Transverse colon (tissue), 4 donors: ENCODE data around the gene SART1. TPM values are rescaled to one million over a fixed set of nuclear protein-coding genes. Genes with fewer than 3 reads are reported as not detected.
"Not testable (repeated sequence)": the region's sequence is repeated elsewhere in the genome, so short reads cannot be mapped to it uniquely, and the experiment has no call there.

Experiments
- DNase-seq: peaks from one replicate; pipeline ENCODE4 v3.0.0-alpha.2; 2019
- H3K27ac ChIP-seq, 4 donors: fragments of 200-600 bp; sonication (generic); 2 replicates each; pipeline ENCODE4 v1.5.1; 2016 to 2018; ENCODE audit warnings: inconsistent platforms in 4 of 4
- H3K27me3 ChIP-seq: fragments of 200-600 bp; sonication (generic); 2 replicates; pipeline ENCODE4 v1.5.1; 2017; ENCODE audit warnings: inconsistent platforms
- H3K36me3 ChIP-seq, 4 donors: fragments of 200-600 bp; sonication (generic); 2 replicates each; pipeline ENCODE4 v1.5.1; 2017 to 2019; ENCODE audit warnings: inconsistent platforms in 4 of 4
- H3K4me1 ChIP-seq, 4 donors: fragments of 200-600 bp; sonication (generic); 2 replicates each; pipeline ENCODE4 v1.5.1; 2017 to 2020; ENCODE audit warnings: inconsistent platforms in 4 of 4
- H3K4me3 ChIP-seq, 4 donors: fragments of 200-600 bp; sonication (generic); 1 replicate in 1 of 4; 2 replicates in 3 of 4; pipeline versions ENCODE4 v1.5.1 to v1.6.1; 2017 to 2019; ENCODE audit warnings: inconsistent platforms in 4 of 4
- H3K9me3 ChIP-seq, 2 donors: fragments of 200-600 bp; sonication (generic); 2 replicates each; pipeline ENCODE4 v1.5.1; 2017 to 2019; ENCODE audit warnings: inconsistent platforms in 2 of 2
- CTCF ChIP-seq, 5 experiments: fragments of 200-600 bp in 3 of 5; fragments of 450-650 bp in 2 of 5; sonication (generic) in 3 of 5; IDR thresholded peaks; 1 replicate in 2 of 5; 2 replicates in 3 of 5; pipeline ENCODE4 v1.5.1; 2016 to 2017; ENCODE audit warnings: antibody characterized with exemption in 5 of 5, inconsistent platforms in 3 of 5, mild to moderate bottlenecking in 2 of 5, moderate library complexity in 1 of 5
- EP300 ChIP-seq: sonication (generic); formaldehyde crosslinking; IDR thresholded peaks from one replicate; pipeline ENCODE4 v1.6.1; 2017; ENCODE audit warnings: antibody characterized with exemption, low read depth
- POLR2A ChIP-seq: fragments of 450-650 bp; IDR thresholded peaks from one replicate; pipeline ENCODE4 v1.6.1; 2016; ENCODE audit warnings: antibody characterized with exemption, mild to moderate bottlenecking, moderate library complexity
- POLR2AphosphoS5 ChIP-seq, 3 donors: sonication (generic); formaldehyde crosslinking; IDR thresholded peaks; one replicate each; pipeline ENCODE4 v1.6.1; 2016; ENCODE audit warnings: antibody characterized with exemption in 3 of 3
- WGBS, 2 donors: methylation state at CpG; one replicate each; pipeline ENCODE4 v1.1.5; 2018; ENCODE audit warnings: low coverage in 1 of 2; 5-methylcytosine and 5-hydroxymethylcytosine counted together
- in situ Hi-C, 4 donors: fragments of 200-750 bp; cut with MboI; loops; one replicate each; pipeline versions ENCODE4 v1.15.0 to v1.15.1; 2017; ENCODE audit warnings: low sequenced_read_pairs in 3 of 4, low pct_ligation_motif_present in 1 of 4, low pct_unique_long_range_greater_than_20kb in 1 of 4
- intact Hi-C: fragments of 100-400 bp; cut with DNase I; formaldehyde crosslinking; loops from one replicate; pipeline ENCODE4 v1.15.1; 2023; ENCODE audit warnings: low total_unique reads
- total RNA-seq, 4 donors: library from RNA; depleted of rRNA; stranded (reverse); fragments of >200 nt; gene quantifications; one replicate each; pipeline ENCODE4 v1.1.0, GENCODE V29; 2016

The SART1 gene
- total RNA-seq, 4 donors from 2014 or later: 31.8 to 76.3 (median 34.3) TPM

- H3K4me3 ChIP-seq: no peak overlapping the region
- H3K4me1 ChIP-seq: peaks cover under 1 to 8% (median 6%) of the 10 kb centered on the region in 4 donors
- no peak overlapping the region for H3K27ac ChIP-seq
- H3K9me3 ChIP-seq: no peaks in the 10 kb centered on the region
- in situ Hi-C loops: no loop called here
- no peak for TF ChIP-seq CTCF (IDR thresholded peaks at IDR 0.05)
- 61% methylated on average over 10 of the region's 10 CpGs; no CpG with 5 or more reads in 1 of the 2 donors for WGBS, 2 donors
- H3K36me3 ChIP-seq: no peaks in the 10 kb centered on the region
- peaks cover 34% of the 10 kb centered on the region for H3K27me3 ChIP-seq
- intact Hi-C loops: no loop called here
- DNase-seq: no peak
These were observed 47.1 kb downstream of the SART1 start for GRCh38 chr11:66008468-66009101.

- DNase-seq, H3K4me3 ChIP-seq, intact Hi-C loops, H3K27ac ChIP-seq, H3K36me3 ChIP-seq, in situ Hi-C loops, H3K4me1 ChIP-seq, H3K9me3 ChIP-seq: not testable (repeated sequence)
- H3K27me3 ChIP-seq: peaks cover 39% of the 10 kb centered on the region
- 67% methylated on average over 4 of the region's 4 CpGs; no CpG with 5 or more reads in 1 of the 2 donors for WGBS, 2 donors
These were observed 48.5 kb downstream of the SART1 start for GRCh38 chr11:66010036-66010435.

GRCh38 chr11:66011239-66011784 lies 49.8 kb downstream of the SART1 start:
- TF ChIP-seq POLR2AphosphoS5 (IDR thresholded peaks at IDR 0.05) (no peak), POLR2A (no peak), EP300 (no peak), CTCF (IDR thresholded peaks at IDR 0.05) (no peak)
- H3K9me3 ChIP-seq: no peaks in the 10 kb centered on the region
- 53 to 57% methylated on average over 3 to 11 of the region's 14 CpGs for WGBS, 2 donors
- in situ Hi-C loops (no loop called here), intact Hi-C loops (no loop called here)
- peaks cover 0 to 7% (median 6%) of the 10 kb centered on the region in 4 donors for H3K4me1 ChIP-seq
- no peaks in the 10 kb centered on the region for H3K36me3 ChIP-seq
- no peak for DNase-seq
- no peak overlapping the region for H3K27ac ChIP-seq
- peaks cover 39% of the 10 kb centered on the region for H3K27me3 ChIP-seq
- H3K4me3 ChIP-seq: peak overlapping the region in 1 of 4 donors; percentile 21

- TF ChIP-seq EP300: no peak
- no peak for TF ChIP-seq POLR2AphosphoS5 (IDR thresholded peaks at IDR 0.05)
- no peak for DNase-seq
- Histone ChIP-seq H3K27ac (no peak within 1 kb of the TSS), H3K27me3 (peaks cover 39% of the 10 kb centered on the region), H3K4me3 (peak within 1 kb of the TSS in 1 of 4 donors; percentile 21), H3K9me3 (no peaks in the 10 kb centered on the region), H3K36me3 (no peaks in the 10 kb centered on the region), H3K4me1 (peaks cover 0 to 7% (median 6%) of the 10 kb centered on the region in 4 donors)
- intact Hi-C loops: no loop called here
- in situ Hi-C loops: no loop called here
- WGBS, 2 donors: 4% methylated on average over 55 of the region's 61 CpGs; no CpG with 5 or more reads in 1 of the 2 donors
These were observed 50.3 kb downstream of the SART1 start, which contains the start of gene CST6 for GRCh38 chr11:66011785-66012303. CST6 (plus strand) TSS chr11:66012008; CDS start chr11:66012045, 37 bp downstream.

GRCh38 chr11:66012371-66012945 lies 50.9 kb downstream of the SART1 start:
- in situ Hi-C loops: no loop called here

More at GRCh38 chr11:66012371-66012945, 50.9 kb downstream of the SART1 start:
- Histone ChIP-seq H3K27ac (no peak overlapping the region), H3K4me3 (no peak overlapping the region), H3K4me1 (peaks cover 0 to 7% (median 6%) of the 10 kb centered on the region in 4 donors), H3K9me3 (no peaks in the 10 kb centered on the region), H3K27me3 (peaks cover 39% of the 10 kb centered on the region), H3K36me3 (no peaks in the 10 kb centered on the region)
- no peak for TF ChIP-seq POLR2AphosphoS5 (IDR thresholded peaks at IDR 0.05)
- TF ChIP-seq POLR2A: no peak
- no peak for TF ChIP-seq CTCF (IDR thresholded peaks at IDR 0.05)
- no peak for TF ChIP-seq EP300
- DNase-seq: no peak
- intact Hi-C loops: no loop called here
- 58 to 60% methylated on average over 2 to 11 of the region's 12 CpGs for WGBS, 2 donors
